Spleen (tissue), 11 donors: ENCODE results near the gene SNX9. TPM values are rescaled to one million over a fixed set of nuclear protein-coding genes. Genes with fewer than 3 reads are reported as not detected.

ENCODE experiments used
- DNase-seq: peaks from one replicate; pipeline ENCODE4 v3.0.0-alpha.2; 2020
- H3K27ac ChIP-seq, 8 donors: fragments of 200-600 bp; sonication (generic) in 7 of 8; 1 replicate in 4 of 8; 2 replicates in 4 of 8; pipeline versions ENCODE4 v1.5.0 to v1.8.0; 2016 to 2021; ENCODE audit warnings: inconsistent platforms in 4 of 8, mild to moderate bottlenecking in 4 of 8, moderate library complexity in 1 of 8
- H3K27me3 ChIP-seq, 7 donors: fragments of 200-600 bp; sonication (generic) in 6 of 7; replicated peaks in 1 of 7; 1 replicate in 4 of 7; 2 replicates in 3 of 7; pipeline versions ENCODE4 v1.5.0 to v1.8.0; 2016 to 2021; ENCODE audit warnings: inconsistent platforms in 3 of 7, mild to moderate bottlenecking in 1 of 7
- H3K36me3 ChIP-seq, 6 donors: fragments of 200-600 bp; sonication (generic) in 5 of 6; 1 replicate in 4 of 6; 2 replicates in 2 of 6; pipeline versions ENCODE4 v1.5.0 to v1.8.0; 2016 to 2021; ENCODE audit warnings: inconsistent platforms in 2 of 6
- H3K4me1 ChIP-seq, 6 donors: fragments of 200-600 bp; sonication (generic) in 5 of 6; 1 replicate in 3 of 6; 2 replicates in 3 of 6; pipeline versions ENCODE4 v1.5.0 to v1.8.0; 2016 to 2021; ENCODE audit warnings: inconsistent platforms in 3 of 6
- H3K4me3 ChIP-seq, 8 donors: fragments of 200-600 bp; sonication (generic) in 7 of 8; 1 replicate in 4 of 8; 2 replicates in 4 of 8; pipeline versions ENCODE4 v1.5.0 to v1.8.0; 2016 to 2021; ENCODE audit warnings: inconsistent platforms in 4 of 8, mild to moderate bottlenecking in 4 of 8, moderate library complexity in 2 of 8
- H3K9me3 ChIP-seq, 8 donors: fragments of 200-600 bp; sonication (generic) in 7 of 8; 1 replicate in 4 of 8; 2 replicates in 4 of 8; pipeline versions ENCODE4 v1.5.0 to v1.8.0; 2016 to 2021; ENCODE audit warnings: inconsistent platforms in 4 of 8
- CTCF ChIP-seq, 11 experiments: fragments of 200-600 bp in 7 of 11; fragments of 450-650 bp in 4 of 11; sonication (generic) in 4 of 11; IDR thresholded peaks in 8 of 11; conservative IDR thresholded peaks in 3 of 11; 1 replicate in 7 of 11; 2 replicates in 4 of 11; pipeline versions ENCODE4 v1.4.0 to v1.8.0; 2016 to 2021; ENCODE audit warnings: antibody characterized with exemption in 11 of 11, inconsistent platforms in 4 of 11, mild to moderate bottlenecking in 1 of 11
- POLR2A ChIP-seq, 3 donors: fragments of 450-650 bp; IDR thresholded peaks; one replicate each; pipeline ENCODE4 v1.5.1; 2017; ENCODE audit warnings: antibody characterized with exemption in 3 of 3, mild to moderate bottlenecking in 1 of 3
- POLR2AphosphoS5 ChIP-seq, 3 donors: sonication (generic); formaldehyde crosslinking; IDR thresholded peaks; one replicate each; pipeline ENCODE4 v1.5.1; 2017; ENCODE audit warnings: antibody characterized with exemption in 3 of 3
- WGBS, 5 donors: extraction: QIAGEN DNeasy Blood & Tissue Kit in 3 of 5; methylation state at CpG; one replicate each; pipeline versions ENCODE4 v1.1.5 to v1.1.7; 2013 to 2018; 5-methylcytosine and 5-hydroxymethylcytosine counted together
- intact Hi-C: fragments of 100-400 bp; cut with DNase I; formaldehyde crosslinking; loops from one replicate; pipeline ENCODE4 v1.15.0; 2023; ENCODE audit warnings: low total_unique reads
- polyA plus RNA-seq, 3 donors: library from polyadenylated mRNA; stranded (reverse); fragments of 200-250 nt; gene quantifications; one replicate each; pipeline ENCODE4 v1.2.1, GENCODE V29; 2013
- total RNA-seq, 7 donors: library from RNA; depleted of rRNA in 3 of 7; stranded (reverse); fragments of >200 nt in 3 of 7; fragmentation: NEBNext Ultra II Directional in 4 of 7; extraction: Animal tissue kit (Norgen Biotek cat#: 25700) in 4 of 7; gene quantifications; one replicate each; pipeline versions ENCODE4 v1.1.0 to v1.2.1, GENCODE V29; 2016 to 2021
- donor health status: healthy with polysubstance abuse.
- donor health status: DM: no; HTN: no; CAD: no; lungs with moderate emphysema.
- donor health status: DM: no; HTN: no; CAD: no.
- donor health status: Bipolar disorder and iron deficiency.
- donor health status: healthy.
- donor health status: DM: no; HTN: no; CAD: no.
- donor health status: DM: yes; HTN: yes; CAD: no.

SNX9 gene
- total and polyA plus RNA-seq, 10 donors: 18.9 to 42.5 (median 31.8) TPM

GRCh38 chr6:157982102-157982562 is 159.1 kb downstream of the SNX9 start:
- intact Hi-C loops: no loop called here
- H3K4me1 ChIP-seq: peaks cover 11 to 71% (median 38%) of the 10 kb centered on the region in 6 donors
- WGBS, 5 donors: 1 to 2% (median 1%) methylated on average over 14 to 36 of the region's 36 CpGs
- TF ChIP-seq CTCF (IDR thresholded peaks at IDR 0.05 in 8 of 11, conservative IDR thresholded peaks at IDR 0.05 in 3 of 11): no peak
- no peak for DNase-seq
- no peaks in the 10 kb centered on the region for H3K36me3 ChIP-seq
- no peaks in the 10 kb centered on the region for H3K9me3 ChIP-seq
- peak overlapping the region; percentile 77 to 98 (median 86) for H3K4me3 ChIP-seq
- H3K27ac ChIP-seq: peak overlapping the region; percentile 74 to 88 (median 78)
- H3K27me3 ChIP-seq: peaks cover 0 to 16% (median 0%) of the 10 kb centered on the region in 7 donors

- no peak for TF ChIP-seq POLR2AphosphoS5 (IDR thresholded peaks at IDR 0.05)
- TF ChIP-seq CTCF (IDR thresholded peaks at IDR 0.05 in 8 of 11, conservative IDR thresholded peaks at IDR 0.05 in 3 of 11): no peak
- no peak for TF ChIP-seq POLR2A (IDR thresholded peaks at IDR 0.05)
- Histone ChIP-seq H3K27me3 (peaks cover 0 to 16% (median 0%) of the 10 kb centered on the region in 7 donors), H3K4me1 (peaks cover 11 to 71% (median 38%) of the 10 kb centered on the region in 6 donors), H3K27ac (peak overlapping the region in 6 of 8 donors; percentile 74 to 88 (median 80)), H3K4me3 (peak overlapping the region; percentile 77 to 98 (median 86)), H3K9me3 (no peaks in the 10 kb centered on the region), H3K36me3 (no peaks in the 10 kb centered on the region)
- intact Hi-C loops: no loop called here
- DNase-seq: peak; percentile 38
- WGBS, 5 donors: 57 to 65% (median 64%) methylated on average over 17 of the region's 17 CpGs
These were observed 159.7 kb downstream of the SNX9 start for GRCh38 chr6:157982563-157983405.

GRCh38 chr6:157983406-157984119 is 160.5 kb downstream of the SNX9 start:
- no peak for TF ChIP-seq CTCF (IDR thresholded peaks at IDR 0.05 in 8 of 11, conservative IDR thresholded peaks at IDR 0.05 in 3 of 11)
- no peak for TF ChIP-seq POLR2AphosphoS5 (IDR thresholded peaks at IDR 0.05)
- TF ChIP-seq POLR2A (IDR thresholded peaks at IDR 0.05): no peak
- 77 to 84% (median 81%) methylated on average over 9 of the region's 9 CpGs for whole genome bisulfite sequencing, 5 donors
- Histone ChIP-seq H3K27ac (peak overlapping the region in 3 of 8 donors; percentile 74 to 88 (median 86)), H3K4me1 (peaks cover 11 to 75% (median 38%) of the 10 kb centered on the region in 6 donors), H3K9me3 (no peaks in the 10 kb centered on the region), H3K27me3 (peaks cover 0 to 16% (median 0%) of the 10 kb centered on the region in 7 donors), H3K4me3 (peak overlapping the region in 2 of 8 donors; percentile 87 to 98), H3K36me3 (no peaks in the 10 kb centered on the region)
- no peak for DNase-seq
- intact Hi-C loops: no loop called here

GRCh38 chr6:157984128-157984527 is 161.1 kb downstream of the SNX9 start:
- DNase-seq: no peak
- Histone ChIP-seq H3K36me3 (no peaks in the 10 kb centered on the region), H3K4me1 (peaks cover 11 to 77% (median 38%) of the 10 kb centered on the region in 6 donors), H3K9me3 (no peaks in the 10 kb centered on the region), H3K27ac (no peak overlapping the region), H3K4me3 (no peak overlapping the region), H3K27me3 (peaks cover 0 to 16% (median 0%) of the 10 kb centered on the region in 7 donors)
- intact Hi-C loops: no loop called here
- WGBS, 5 donors: 87 to 96% (median 95%) methylated on average over 4 of the region's 4 CpGs
- TF ChIP-seq POLR2A (IDR thresholded peaks at IDR 0.05): no peak
- TF ChIP-seq POLR2AphosphoS5 (IDR thresholded peaks at IDR 0.05): no peak
- no peak for TF ChIP-seq CTCF (IDR thresholded peaks at IDR 0.05 in 8 of 11, conservative IDR thresholded peaks at IDR 0.05 in 3 of 11)
